ENCODE data around the gene NOSTRIN.
A peak's percentile ranks its signal among the peaks of the same experiment; 100 is the strongest.

Gene NOSTRIN

GRCh38 chr2:168907940-168908662, 105.7 kb downstream of the NOSTRIN start:
- DNase-seq (ENCODE audit: low read depth): no peak
- TF ChIP-seq, protein P1, sequence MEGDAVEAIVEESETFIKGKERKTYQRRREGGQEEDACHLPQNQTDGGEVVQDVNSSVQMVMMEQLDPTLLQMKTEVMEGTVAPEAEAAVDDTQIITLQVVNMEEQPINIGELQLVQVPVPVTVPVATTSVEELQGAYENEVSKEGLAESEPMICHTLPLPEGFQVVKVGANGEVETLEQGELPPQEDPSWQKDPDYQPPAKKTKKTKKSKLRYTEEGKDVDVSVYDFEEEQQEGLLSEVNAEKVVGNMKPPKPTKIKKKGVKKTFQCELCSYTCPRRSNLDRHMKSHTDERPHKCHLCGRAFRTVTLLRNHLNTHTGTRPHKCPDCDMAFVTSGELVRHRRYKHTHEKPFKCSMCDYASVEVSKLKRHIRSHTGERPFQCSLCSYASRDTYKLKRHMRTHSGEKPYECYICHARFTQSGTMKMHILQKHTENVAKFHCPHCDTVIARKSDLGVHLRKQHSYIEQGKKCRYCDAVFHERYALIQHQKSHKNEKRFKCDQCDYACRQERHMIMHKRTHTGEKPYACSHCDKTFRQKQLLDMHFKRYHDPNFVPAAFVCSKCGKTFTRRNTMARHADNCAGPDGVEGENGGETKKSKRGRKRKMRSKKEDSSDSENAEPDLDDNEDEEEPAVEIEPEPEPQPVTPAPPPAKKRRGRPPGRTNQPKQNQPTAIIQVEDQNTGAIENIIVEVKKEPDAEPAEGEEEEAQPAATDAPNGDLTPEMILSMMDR (IDR thresholded peaks at IDR 0.05; ENCODE audit: low read length, missing control alignments): no peak
- no peak overlapping the region for H3K4me3 ChIP-seq (replicated peaks; ENCODE audit: low read depth, low read length)

- DNase-seq (ENCODE audit: low read depth): no peak
- TF ChIP-seq, protein P1 (IDR thresholded peaks at IDR 0.05; ENCODE audit: low read length, missing control alignments): no peak
- no peak overlapping the region for H3K4me3 ChIP-seq (replicated peaks; ENCODE audit: low read depth, low read length)
Observed at GRCh38 chr2:168910330-168910729, 107.9 kb downstream of the NOSTRIN start.

GRCh38 chr2:168912466-168912865, 110.0 kb downstream of the NOSTRIN start:
- DNase-seq (ENCODE audit: low read depth): no peak
- peak overlapping the region; percentile 21 for H3K4me3 ChIP-seq (replicated peaks; ENCODE audit: low read depth, low read length)
- TF ChIP-seq, protein P1 (IDR thresholded peaks at IDR 0.05; ENCODE audit: low read length, missing control alignments): no peak

GRCh38 chr2:168912901-168913369, 110.5 kb downstream of the NOSTRIN start:
- H3K4me3 ChIP-seq (replicated peaks; ENCODE audit: low read depth, low read length): peak overlapping the region; percentile 21
- peak; percentile 31 for DNase-seq (ENCODE audit: low read depth)

DNA sequence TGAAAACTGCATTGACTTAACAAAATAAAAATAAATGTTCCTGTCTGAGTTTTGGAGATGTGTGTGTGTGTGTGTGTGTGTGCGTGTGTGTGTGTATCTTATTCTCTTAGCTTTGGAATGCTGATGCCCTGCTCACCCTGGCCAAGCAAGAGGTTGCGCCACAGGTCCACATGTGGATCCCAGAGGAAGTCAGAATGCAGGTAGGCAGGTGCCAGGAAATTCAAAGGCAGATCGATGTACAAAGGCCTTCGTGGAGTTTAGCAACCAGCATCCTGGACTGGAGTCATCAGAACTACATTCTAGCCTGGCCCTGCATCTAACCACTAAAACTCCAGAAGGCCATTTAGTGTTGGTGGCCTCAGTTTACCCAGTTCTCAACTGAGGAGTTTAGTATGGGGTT, 111.1 kb downstream of the NOSTRIN start:
- DNase-seq (ENCODE audit: low read depth): no peak
- TF ChIP-seq, protein P1 (IDR thresholded peaks at IDR 0.05; ENCODE audit: low read length, missing control alignments): no peak
- no peak overlapping the region for H3K4me3 ChIP-seq (replicated peaks; ENCODE audit: low read depth, low read length)

More at GRCh38 chr2:168912901-168913369, 110.5 kb downstream of the NOSTRIN start:
- TF ChIP-seq, protein P1 (IDR thresholded peaks at IDR 0.05; ENCODE audit: low read length, missing control alignments): no peak

All from fibroblast of pulmonary artery (primary cell).